HG03378 (cell line): ENCODE measurements around the gene SAMD11.
"Not testable (repeated sequence)": the region's sequence is repeated elsewhere in the genome, so short reads cannot be mapped to it uniquely, and the experiment has no call there.

Source experiments
- ATAC-seq: cut with Tn5 transposase; IDR thresholded peaks from one replicate; pipeline ENCODE4 v1.9.1; 2021; ENCODE audit warnings: mild to moderate bottlenecking, moderate library complexity; ENCODE audit not compliant: unreplicated experiment

The SAMD11 gene

GRCh38 chr1:974687-975328 lies 51.1 kb downstream of the SAMD11 start:
- ATAC-seq, result no peak

DNA sequence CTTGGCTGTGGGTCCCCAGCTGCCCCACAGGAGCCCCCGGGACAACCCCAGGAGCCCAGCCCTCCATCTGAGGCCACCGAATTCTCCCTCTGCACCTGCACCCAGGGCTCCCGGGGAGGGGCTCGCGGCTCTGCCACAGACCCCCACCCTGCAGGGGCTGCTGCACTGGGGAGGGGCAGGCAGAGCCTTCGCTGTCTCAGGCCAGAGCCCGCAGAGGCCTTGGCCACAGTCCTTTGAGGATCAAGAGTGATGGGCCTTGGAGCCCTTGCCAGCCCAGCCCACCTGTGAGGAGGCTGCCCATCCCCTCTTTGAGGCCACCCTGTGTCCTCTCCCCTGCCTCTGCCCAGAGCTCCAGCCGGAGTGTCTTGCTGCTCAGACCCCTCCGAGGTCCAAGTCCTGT lies 51.6 kb downstream of the SAMD11 start:
- ATAC-seq, result no peak

GRCh38 chr1:975896-976683 lies 52.4 kb downstream of the SAMD11 start:
- ATAC-seq, result no peak

DNA sequence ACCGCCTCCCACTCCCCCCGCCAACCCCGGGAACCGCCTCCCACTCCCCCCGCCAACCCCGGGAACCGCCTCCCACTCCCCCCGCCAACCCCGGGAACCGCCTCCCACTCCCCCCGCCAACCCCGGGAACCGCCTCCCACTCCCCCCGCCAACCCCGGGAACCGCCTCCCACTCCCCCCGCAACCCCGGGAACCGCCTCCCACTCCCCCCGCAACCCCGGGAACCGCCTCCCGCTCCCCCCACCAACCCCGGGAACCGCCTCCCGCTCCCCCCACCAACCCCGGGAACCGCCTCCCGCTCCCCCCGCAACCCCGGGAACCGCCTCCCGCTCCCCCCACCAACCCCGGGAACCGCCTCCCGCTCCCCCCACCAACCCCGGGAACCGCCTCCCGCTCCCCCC lies 53.1 kb downstream of the SAMD11 start:
- ATAC-seq, result not testable (repeated sequence)

- no peak for ATAC-seq
Observed at GRCh38 chr1:978069-978834, 54.5 kb downstream of the SAMD11 start.

GRCh38 chr1:978835-979743 lies 55.4 kb downstream of the SAMD11 start:
- ATAC-seq, result no peak

GRCh38 chr1:979744-980072 lies 56.0 kb downstream of the SAMD11 start:
- ATAC-seq, result no peak

DNA sequence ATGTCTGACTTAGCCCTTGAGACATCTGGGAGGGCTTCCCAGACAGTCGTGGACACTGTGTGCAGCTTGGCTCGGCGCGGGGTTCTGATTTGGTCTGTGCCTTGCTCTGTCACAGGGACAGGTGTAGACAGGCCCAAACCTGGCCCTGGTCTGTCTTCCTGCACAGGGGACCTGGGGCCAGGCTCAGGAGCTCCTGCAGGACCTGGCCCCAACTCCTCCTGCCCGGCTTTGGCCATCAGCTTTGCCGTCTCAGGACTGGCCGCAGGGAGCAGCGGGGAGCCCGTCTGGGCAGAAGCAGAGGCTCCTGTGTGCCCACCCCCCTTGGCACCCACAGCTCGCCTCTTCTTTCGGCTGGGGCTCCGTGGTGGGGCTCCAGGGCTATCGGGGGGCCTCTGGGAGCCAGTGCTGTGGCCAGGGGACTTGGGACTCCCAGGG lies 56.4 kb downstream of the SAMD11 start:
- ATAC-seq, result no peak

GRCh38 chr1:980602-981395 lies 57.1 kb downstream of the SAMD11 start:
- ATAC-seq, result no peak

DNA sequence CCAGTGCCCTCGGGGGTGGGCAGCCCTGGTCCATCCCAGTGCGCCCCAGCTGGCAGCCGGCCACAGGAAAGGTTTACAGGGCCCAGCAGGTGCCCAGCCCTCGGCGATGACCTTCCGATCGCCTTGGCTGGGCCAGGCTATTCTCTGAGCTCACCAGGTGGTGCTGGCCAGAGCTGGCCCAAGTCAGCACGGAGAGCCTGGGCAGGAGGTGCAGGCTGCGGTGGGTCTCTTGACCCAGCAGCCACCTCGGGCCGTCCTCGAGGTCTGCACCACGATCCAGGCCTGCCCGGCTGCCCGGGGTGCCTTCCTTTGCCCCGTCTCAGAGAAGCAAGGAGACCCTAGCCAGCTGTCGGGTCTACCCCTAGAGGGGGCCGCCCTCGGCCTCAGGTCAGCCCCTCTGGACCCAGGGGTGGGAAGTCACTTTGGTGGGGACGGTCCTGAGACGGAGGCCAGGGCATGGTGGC lies 57.8 kb downstream of the SAMD11 start:
- no peak for ATAC-seq

GRCh38 chr1:981955-982558 lies 58.3 kb downstream of the SAMD11 start, which contains the start of gene PERM1:
Gene PERM1 (minus strand): TSS chr1:982093. CDS start chr1:981029, 1,064 bp downstream.
- no peak for ATAC-seq

- ATAC-seq, result no peak
Observed at GRCh38 chr1:982765-983436, 59.2 kb downstream of the SAMD11 start.

- no peak for ATAC-seq
Observed at GRCh38 chr1:983798-984475, 60.2 kb downstream of the SAMD11 start.

DNA sequence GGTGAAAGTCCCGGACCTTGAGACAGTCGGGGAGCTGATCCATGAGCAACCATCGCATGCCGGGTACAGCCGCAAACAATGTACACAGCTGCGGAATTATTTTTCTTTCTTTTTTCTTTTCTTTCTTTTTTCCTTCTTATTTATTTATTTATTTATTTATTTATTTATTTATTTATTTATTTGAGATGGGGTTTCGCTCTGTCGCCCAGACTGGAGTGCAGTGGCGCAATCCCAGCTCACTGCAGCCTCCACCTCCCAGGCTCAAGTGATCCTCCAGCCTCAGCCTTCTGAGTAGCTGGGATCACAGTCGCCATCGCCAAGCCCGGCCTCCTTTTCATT lies 60.7 kb downstream of the SAMD11 start:
- ATAC-seq, result no peak

DNA sequence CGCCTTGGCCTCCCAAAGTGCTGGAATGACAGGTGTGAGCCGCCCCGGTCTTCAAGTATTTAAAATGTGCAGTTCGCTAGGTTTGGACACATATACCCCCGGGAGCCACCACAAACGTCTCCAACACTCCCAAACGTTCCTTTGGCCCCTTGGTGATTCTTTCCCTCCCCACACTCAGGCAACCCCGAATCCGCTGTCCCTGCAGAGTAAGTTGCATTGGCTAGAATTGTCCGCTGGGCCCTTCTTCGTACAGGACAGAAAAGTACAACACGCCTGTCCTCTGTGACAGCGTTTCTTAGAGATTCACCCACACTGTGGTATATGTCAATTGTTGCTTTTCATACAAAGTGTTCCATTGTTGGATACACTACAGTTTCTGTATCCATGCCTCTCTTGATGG lies 61.4 kb downstream of the SAMD11 start:
- no peak for ATAC-seq

- ATAC-seq, result not testable (repeated sequence)
Observed at GRCh38 chr1:988061-988460, 64.3 kb downstream of the SAMD11 start.

GRCh38 chr1:991275-991674 lies 67.6 kb downstream of the SAMD11 start:
- not testable (repeated sequence) for ATAC-seq

- ATAC-seq, result no peak
Observed at GRCh38 chr1:991895-992294, 68.2 kb downstream of the SAMD11 start.
